ENCODE measurements around the gene NPAS3.

Gene NPAS3

GRCh38 chr14:32938719-32939253 lies at the start of gene NPAS3:
Gene NPAS3 (plus strand): TSS chr14:32938879.
- DNase-seq (ENCODE audit: low read depth in 2 of 2) = no peak

GRCh38 chr14:32896979-32897697 lies 41.5 kb upstream of the NPAS3 start:
- no peak for DNase-seq (ENCODE audit: low read depth in 2 of 2)

- DNase-seq (ENCODE audit: low read depth in 2 of 2) = no peak
Observed at GRCh38 chr14:32897698-32898064, 41.0 kb upstream of the NPAS3 start.

DNA sequence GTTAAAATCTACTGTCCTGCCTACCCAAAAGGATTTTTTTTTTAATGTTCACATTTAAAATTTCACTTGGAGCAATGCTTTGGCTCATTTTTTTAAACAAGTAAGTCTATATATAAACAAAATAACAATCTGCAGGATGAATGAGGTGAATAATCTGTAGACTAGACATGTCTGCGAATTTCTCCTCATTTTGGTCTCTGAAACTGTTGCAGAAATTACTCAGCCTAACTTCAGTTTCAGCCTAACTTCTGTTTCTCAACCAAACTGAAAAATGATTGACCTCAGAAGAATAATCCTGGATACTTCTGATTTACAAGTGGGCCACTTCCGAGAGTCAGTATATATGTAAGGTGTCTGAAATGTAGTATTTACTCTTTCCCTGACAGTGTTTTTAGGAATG lies 39.8 kb upstream of the NPAS3 start:
- no peak for DNase-seq (ENCODE audit: low read depth in 2 of 2)

GRCh38 chr14:32900547-32900946 lies 38.1 kb upstream of the NPAS3 start:
- DNase-seq (ENCODE audit: low read depth in 2 of 2) = no peak

GRCh38 chr14:32905013-32905412 lies 33.7 kb upstream of the NPAS3 start:
- DNase-seq (ENCODE audit: low read depth in 2 of 2) = no peak

GRCh38 chr14:32906672-32907071 lies 32.0 kb upstream of the NPAS3 start:
- no peak for DNase-seq (ENCODE audit: low read depth in 2 of 2)

DNA sequence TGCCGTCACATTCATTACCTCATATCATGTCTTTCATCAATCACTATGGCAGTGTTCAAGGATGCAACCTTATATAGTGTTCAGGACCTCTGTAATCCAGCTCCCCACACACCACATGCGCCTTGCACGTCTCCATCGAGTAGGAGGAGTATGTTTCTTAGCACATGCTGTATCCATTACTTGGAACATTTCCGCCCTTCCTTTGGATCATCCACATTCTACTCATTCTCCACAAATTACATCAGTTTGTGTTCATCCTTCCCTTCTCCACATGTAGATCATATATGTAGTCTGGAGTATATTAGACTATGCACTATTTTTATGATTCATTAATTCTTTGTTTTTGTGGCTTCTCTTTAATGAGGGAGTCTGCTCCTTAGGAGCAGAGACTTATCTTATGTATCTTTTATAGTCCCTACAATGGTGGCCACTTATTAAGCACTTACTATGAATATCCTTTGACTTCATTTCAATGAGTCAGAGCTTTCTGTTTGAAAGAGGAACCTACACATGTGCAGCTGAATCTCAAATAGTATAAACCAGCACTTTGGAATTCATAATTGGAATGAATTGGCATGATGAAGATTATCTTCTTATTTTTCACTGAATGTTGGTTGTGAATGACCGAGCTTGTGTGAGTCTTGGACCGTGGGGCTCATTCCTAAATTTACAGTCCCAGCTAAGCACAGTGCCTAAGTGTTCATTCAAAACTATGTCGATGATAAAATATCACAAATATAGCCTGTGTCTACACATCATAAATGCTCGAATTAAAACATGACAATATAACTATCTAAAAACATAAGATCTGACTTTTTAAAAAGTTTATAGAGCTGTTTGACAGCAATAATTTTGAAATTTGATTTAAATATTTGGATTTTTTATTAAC lies 30.2 kb upstream of the NPAS3 start:
- DNase-seq (ENCODE audit: low read depth in 2 of 2) = no peak

DNA sequence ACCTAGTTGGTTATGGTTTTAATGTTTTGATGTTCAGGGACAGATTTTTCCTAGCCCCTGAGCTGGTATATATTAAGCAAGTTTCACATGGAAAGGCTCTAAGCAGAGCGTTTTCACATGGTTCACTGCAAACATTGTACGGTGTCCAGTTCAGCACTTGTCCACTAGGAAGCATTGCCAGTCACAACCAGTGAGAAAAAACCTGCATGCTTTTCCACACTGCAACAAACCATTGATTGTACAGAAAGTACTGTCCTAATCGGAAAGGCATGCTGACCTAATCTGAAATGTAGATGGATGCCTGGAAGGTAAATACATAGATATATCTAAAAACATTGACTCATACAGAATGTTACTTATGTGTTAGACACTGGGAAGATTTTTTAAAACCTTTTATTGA lies 25.0 kb upstream of the NPAS3 start:
- no peak for DNase-seq (ENCODE audit: low read depth in 2 of 2)

- no peak for DNase-seq (ENCODE audit: low read depth in 2 of 2)
Observed at GRCh38 chr14:32914391-32914790, 24.3 kb upstream of the NPAS3 start.

- no peak for DNase-seq (ENCODE audit: low read depth in 2 of 2)
Observed at GRCh38 chr14:32920696-32921276, 17.9 kb upstream of the NPAS3 start.

DNA sequence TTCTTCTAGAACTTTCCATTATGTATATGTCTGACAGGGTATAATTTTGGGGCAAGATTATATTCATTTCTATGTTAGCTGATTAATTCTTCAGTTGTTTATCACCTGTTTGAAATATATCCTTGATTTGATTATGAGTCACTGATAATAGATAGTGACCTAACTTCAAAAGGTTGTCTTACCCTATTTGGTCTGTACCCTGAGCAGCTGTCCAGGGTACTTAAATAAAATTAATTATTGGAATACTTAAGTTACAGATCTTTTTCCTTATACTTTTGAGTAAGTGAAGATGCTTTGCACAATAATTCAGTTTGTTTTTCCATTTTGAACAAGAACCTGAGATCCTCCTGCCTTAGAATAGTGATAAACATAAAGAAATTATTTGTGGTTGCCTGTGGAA lies 13.2 kb upstream of the NPAS3 start:
- DNase-seq (ENCODE audit: low read depth in 2 of 2) = no peak

DNA sequence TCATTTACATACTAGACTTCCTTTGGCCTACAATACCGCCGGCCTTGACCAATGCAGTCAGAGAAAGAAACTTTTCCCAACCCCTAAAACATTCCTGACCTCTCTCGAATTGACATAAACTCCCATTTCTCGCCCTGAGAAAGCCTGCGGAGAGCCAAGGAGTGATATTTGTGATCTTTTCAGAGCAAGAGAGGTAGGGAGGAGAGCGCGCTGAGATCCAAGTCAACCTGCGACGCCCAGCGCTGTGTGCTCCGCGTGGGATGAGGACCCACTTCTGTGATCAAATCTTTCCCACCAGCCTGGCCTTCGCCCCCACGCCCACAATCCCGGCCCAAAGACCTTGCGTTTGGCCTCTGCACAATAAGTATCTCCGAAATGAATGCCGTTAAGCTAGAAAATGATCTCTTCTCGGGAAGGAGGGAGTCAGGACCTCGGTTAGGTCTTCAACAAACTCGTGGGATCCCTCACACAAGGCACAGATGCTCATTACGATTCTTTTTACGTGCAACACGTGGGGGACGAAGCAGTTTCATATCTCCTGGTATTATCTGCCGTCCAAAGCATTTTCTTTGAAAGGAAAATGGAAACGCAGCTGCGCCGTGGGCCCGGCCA lies 6.3 kb upstream of the NPAS3 start:
- DNase-seq (ENCODE audit: low read depth in 2 of 2) = no peak

DNA sequence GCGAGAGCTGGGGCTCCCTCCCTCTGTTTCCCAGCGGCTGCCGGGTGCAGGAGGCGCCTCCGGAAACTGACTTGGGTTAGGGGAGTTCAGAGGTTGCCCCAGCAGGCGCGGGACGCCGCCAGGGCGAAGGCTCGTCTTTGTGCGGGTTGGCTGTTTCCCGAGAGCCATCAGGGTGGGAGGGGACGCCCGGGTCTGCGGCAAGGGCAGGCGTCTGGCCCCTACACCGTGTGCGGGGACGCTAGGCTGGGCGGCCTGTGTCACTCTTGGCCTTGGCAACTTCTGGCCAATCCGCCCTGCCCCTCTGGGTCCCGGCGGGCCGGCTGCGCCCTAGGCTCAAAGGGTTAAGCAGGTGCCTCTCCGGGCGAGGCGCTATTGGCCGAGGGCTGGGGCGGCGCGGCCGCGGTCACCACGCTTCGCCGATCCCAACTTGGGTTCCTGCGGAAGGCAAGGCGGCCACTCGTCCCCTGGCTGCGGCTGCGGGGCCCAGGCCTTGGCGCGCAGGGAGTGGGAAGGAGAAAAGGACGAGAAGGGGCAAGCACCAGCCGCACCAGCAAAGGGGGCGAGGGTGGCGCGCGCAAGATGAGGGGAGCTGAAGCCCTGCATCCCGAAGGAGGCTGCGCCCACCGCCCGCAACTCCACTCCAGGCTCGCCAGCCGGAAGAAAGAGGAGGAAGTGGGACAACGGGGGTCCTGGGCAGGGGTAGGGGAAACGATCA lies 5.6 kb upstream of the NPAS3 start:
- no peak for DNase-seq (ENCODE audit: low read depth in 2 of 2)

- DNase-seq (ENCODE audit: low read depth in 2 of 2) = no peak
Observed at GRCh38 chr14:32933629-32934072, 5.0 kb upstream of the NPAS3 start.

DNA sequence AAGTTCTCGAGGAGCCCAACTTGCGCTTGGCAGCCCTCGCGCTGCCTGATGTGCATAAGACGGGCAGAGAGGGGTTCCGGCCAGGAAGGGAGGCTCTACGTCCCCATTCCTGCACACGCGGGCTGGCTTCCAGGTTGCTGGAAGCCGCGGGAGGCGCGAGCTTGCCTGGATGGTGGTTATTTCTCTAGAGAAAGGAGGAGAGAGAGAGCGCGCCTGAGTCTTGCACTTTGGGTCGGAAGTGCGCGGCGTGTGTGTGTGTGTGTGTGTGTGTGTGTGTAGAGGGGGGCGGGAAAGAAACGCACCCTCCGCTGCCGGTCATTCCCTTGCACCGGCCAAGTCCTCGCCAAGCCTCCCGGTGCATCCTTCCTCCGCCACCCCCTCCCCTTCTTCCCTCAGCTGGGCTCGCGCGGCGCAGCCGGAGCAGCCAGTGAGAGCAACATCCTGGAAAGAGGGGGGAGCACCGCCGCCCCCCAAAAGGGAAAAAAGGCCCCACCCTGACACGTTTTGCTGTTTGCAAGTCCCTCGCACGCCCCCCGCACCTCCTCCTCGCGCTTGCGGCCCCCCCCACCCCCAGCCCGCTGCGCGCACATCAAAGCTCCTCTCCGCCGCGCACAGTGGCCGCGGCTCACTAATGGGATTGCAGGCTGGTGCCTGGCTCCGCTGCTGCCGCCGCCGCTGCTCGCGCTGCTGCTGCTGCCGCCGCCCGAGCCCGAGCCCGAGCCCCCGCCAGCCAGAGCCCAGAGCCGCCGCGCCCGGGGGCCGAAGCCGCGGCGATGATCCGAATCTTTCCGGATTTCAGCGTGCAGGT lies 4.4 kb upstream of the NPAS3 start:
- DNase-seq (ENCODE audit: low read depth in 2 of 2) = no peak

GRCh38 chr14:32934881-32935633 lies 3.6 kb upstream of the NPAS3 start:
- DNase-seq (ENCODE audit: low read depth in 2 of 2) = no peak

DNA sequence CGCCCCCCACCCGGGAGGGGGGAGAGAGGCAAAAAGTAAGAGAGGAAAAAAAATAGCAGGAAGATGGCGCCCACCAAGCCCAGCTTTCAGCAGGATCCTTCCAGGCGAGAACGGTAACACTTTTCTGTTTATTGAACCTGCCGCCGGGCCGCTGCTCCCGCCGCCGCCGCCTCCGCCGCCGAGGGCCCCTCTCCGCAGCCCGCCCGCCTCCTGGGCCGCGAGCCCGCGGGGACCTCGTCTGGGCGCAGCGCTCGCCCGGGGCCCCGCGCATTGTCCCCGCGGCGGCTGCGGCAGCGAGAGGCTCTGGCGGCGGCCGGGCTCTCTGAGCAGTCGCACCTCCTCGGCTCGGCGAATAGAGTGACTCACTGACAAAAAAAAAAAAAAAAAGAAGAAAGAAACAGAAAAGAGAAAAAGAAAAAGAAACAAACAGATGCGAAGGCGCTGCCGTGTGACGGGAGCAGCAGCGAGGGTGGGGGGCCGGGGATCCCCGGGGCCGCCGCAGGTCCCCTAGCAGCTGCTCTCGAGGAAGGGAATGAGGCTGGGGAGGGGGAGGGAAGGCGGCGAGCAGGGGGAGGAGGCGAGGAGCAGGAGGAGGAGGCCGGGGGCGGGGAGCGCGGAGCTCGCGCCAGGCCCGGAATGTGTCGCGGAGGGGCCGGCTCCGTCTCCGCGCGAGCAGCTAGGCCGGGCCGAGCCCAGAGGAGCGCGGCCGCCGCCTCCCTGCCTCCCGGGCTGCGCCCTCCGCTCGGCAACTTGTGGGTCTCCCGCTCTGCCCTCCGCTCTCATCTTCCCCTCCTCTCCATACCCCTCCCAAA lies 781 bp downstream of the NPAS3 start:
- no peak for DNase-seq (ENCODE audit: low read depth in 2 of 2)

- no peak for DNase-seq (ENCODE audit: low read depth in 2 of 2)
Observed at GRCh38 chr14:32940066-32940651, 1.5 kb downstream of the NPAS3 start.

Measured in stimulated activated CD4-positive, alpha-beta T cell treated with anti-CD3 and anti-CD28 coated beads, Interleukin-1b, Interleukin-23, amount 100 ng/mL, for 4 hours (primary cell).